ENCODE measurements around the gene NOL7.

DNA sequence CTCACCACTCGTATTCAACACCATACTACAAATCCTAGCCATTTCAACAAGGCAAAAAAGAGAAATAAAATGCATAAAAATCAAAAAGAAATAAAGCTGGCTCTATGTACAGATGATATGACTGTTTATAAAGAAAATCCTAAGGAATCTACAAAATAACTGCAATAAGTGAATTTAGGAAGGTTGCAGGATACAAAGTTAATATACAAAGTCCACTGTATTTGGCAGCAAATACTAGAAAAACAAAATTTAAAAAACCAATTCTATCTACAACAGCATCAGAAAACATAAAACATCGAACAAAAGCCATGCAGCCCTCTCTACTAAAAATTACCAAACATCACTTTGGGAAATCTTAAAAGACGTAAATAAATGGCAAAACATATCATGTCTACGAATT is 48.9 kb downstream of the NOL7 start:
- TF ChIP-seq, protein P1, sequence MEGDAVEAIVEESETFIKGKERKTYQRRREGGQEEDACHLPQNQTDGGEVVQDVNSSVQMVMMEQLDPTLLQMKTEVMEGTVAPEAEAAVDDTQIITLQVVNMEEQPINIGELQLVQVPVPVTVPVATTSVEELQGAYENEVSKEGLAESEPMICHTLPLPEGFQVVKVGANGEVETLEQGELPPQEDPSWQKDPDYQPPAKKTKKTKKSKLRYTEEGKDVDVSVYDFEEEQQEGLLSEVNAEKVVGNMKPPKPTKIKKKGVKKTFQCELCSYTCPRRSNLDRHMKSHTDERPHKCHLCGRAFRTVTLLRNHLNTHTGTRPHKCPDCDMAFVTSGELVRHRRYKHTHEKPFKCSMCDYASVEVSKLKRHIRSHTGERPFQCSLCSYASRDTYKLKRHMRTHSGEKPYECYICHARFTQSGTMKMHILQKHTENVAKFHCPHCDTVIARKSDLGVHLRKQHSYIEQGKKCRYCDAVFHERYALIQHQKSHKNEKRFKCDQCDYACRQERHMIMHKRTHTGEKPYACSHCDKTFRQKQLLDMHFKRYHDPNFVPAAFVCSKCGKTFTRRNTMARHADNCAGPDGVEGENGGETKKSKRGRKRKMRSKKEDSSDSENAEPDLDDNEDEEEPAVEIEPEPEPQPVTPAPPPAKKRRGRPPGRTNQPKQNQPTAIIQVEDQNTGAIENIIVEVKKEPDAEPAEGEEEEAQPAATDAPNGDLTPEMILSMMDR (IDR thresholded peaks at IDR 0.05) = no peak
- no peak for TF ChIP-seq POLR2A (IDR thresholded peaks at IDR 0.05)

Measured in Peyer's patch (tissue), 4 donors.